Hematopoietic multipotent progenitor cell (in vitro differentiated cells): ENCODE data around the gene PEA15. TPM values are rescaled to one million over a fixed set of nuclear protein-coding genes. Genes with fewer than 3 reads are reported as not detected.

ENCODE experiments used
- DNase-seq, 3 donors: peaks; one replicate each; pipeline ENCODE4 v3.0.0-alpha.2; 2011 to 2015; ENCODE audit warnings: low read depth in 2 of 3, low spot score in 2 of 3
- total RNA-seq: library from RNA; depleted of rRNA; stranded (reverse); fragments of >200 nt; gene quantifications from one replicate; pipeline ENCODE4 v1.2.3, GENCODE V29; 2012

PEA15 gene
- total RNA-seq, 1 donor = 23.7 TPM

- no peak for DNase-seq
Measured at GRCh38 chr1:160207771-160208556, 2.8 kb downstream of the PEA15 start.

- DNase-seq = no peak
Measured at GRCh38 chr1:160208557-160209320, 3.6 kb downstream of the PEA15 start.

- no peak for DNase-seq
Measured at GRCh38 chr1:160209321-160210046, 4.3 kb downstream of the PEA15 start.

GRCh38 chr1:160210561-160210960, 5.4 kb downstream of the PEA15 start:
- DNase-seq = no peak

GRCh38 chr1:160211046-160211790, 6.0 kb downstream of the PEA15 start:
- DNase-seq = peak in 1 of 3 donors; percentile 19

GRCh38 chr1:160214481-160215140, 9.4 kb downstream of the PEA15 start:
- DNase-seq = no peak

GRCh38 chr1:160216301-160216700, 11.1 kb downstream of the PEA15 start:
- no peak for DNase-seq

GRCh38 chr1:160217481-160218051, 12.4 kb downstream of the PEA15 start:
- no peak for DNase-seq

GRCh38 chr1:160219062-160219929, 14.1 kb downstream of the PEA15 start:
- DNase-seq = peak in 2 of 3 donors; percentile 9 to 18

- DNase-seq = no peak
Measured at GRCh38 chr1:160220301-160220700, 15.1 kb downstream of the PEA15 start.

- no peak for DNase-seq
Measured at GRCh38 chr1:160221089-160221488, 15.9 kb downstream of the PEA15 start.

- no peak for DNase-seq
Measured at GRCh38 chr1:160222546-160222945, 17.4 kb downstream of the PEA15 start.

GRCh38 chr1:160224606-160225005, 19.4 kb downstream of the PEA15 start:
- DNase-seq = no peak

- no peak for DNase-seq
Measured at GRCh38 chr1:160225345-160225744, 20.2 kb downstream of the PEA15 start.

GRCh38 chr1:160226623-160227022, 21.4 kb downstream of the PEA15 start:
- DNase-seq = no peak

GRCh38 chr1:160227034-160227433, 21.9 kb downstream of the PEA15 start:
- DNase-seq = no peak

GRCh38 chr1:160227561-160227960, 22.4 kb downstream of the PEA15 start:
- DNase-seq = no peak

GRCh38 chr1:160228431-160228830, 23.2 kb downstream of the PEA15 start:
- no peak for DNase-seq

- DNase-seq = peak in 1 of 3 donors; percentile 52
Measured at GRCh38 chr1:160232911-160233310, 27.7 kb downstream of the PEA15 start.
